Natural killer cell (primary cell): ENCODE results near the gene TLR10. TPM values are rescaled to one million over a fixed set of nuclear protein-coding genes. Genes with fewer than 3 reads are reported as not detected.

ENCODE experiments used
- ATAC-seq, 3 donors: fragments of 150-1000 bp in 2 of 3; fragments of 200-7000 bp in 1 of 3; cut with Tn5 transposase; 1 replicate in 1 of 3; 2 replicates in 2 of 3; pipeline ENCODE4 v1.10.0; 2021; ENCODE audit warnings: mild to moderate bottlenecking in 2 of 3, moderate library complexity in 2 of 3
- DNase-seq, 2 donors: peaks; one replicate each; pipeline versions ENCODE4 v3.0.0 to v3.0.0-alpha.2; 2013 to 2021; ENCODE audit warnings: mixed read lengths in 1 of 2
- H3K27ac ChIP-seq: one replicate; pipeline ENCODE4 v1.5.1; 2013; ENCODE audit warnings: mild to moderate bottlenecking, low read length
- H3K27me3 ChIP-seq: one replicate; pipeline ENCODE4 v1.6.1; 2013; ENCODE audit warnings: low read length; ENCODE audit not compliant: control insufficient read depth, insufficient read depth
- H3K36me3 ChIP-seq: one replicate; pipeline ENCODE4 v1.6.1; 2013; ENCODE audit warnings: low read length; ENCODE audit not compliant: control insufficient read depth, insufficient read depth
- H3K4me1 ChIP-seq: one replicate; pipeline ENCODE4 v1.6.1; 2013; ENCODE audit warnings: low read length; ENCODE audit not compliant: control insufficient read depth, insufficient read depth
- H3K4me3 ChIP-seq: one replicate; pipeline ENCODE4 v1.5.1; 2013; ENCODE audit warnings: low read length
- H3K9me3 ChIP-seq: one replicate; pipeline ENCODE4 v1.6.1; 2013; ENCODE audit warnings: low read length; ENCODE audit not compliant: control insufficient read depth, insufficient read depth
- H3K27ac Mint-ChIP-seq, 2 donors: one replicate each; pipeline ENCODE4 v1.8.0; 2022; ENCODE audit warnings: mild to moderate bottlenecking in 2 of 2, mixed read lengths in 2 of 2, moderate library complexity in 1 of 2
- H3K27me3 Mint-ChIP-seq, 2 donors: one replicate each; pipeline ENCODE4 v1.8.0; 2022; ENCODE audit warnings: low read depth in 2 of 2, mixed read lengths in 2 of 2
- H3K36me3 Mint-ChIP-seq: one replicate; pipeline ENCODE4 v1.8.0; 2022; ENCODE audit warnings: mixed read lengths
- H3K4me1 Mint-ChIP-seq, 2 donors: one replicate each; pipeline ENCODE4 v1.8.0; 2022; ENCODE audit warnings: mixed read lengths in 2 of 2
- H3K4me3 Mint-ChIP-seq: one replicate; pipeline ENCODE4 v1.8.0; 2022; ENCODE audit warnings: mild to moderate bottlenecking, moderate library complexity, mixed read lengths
- H3K9me3 Mint-ChIP-seq, 2 donors: one replicate each; pipeline ENCODE4 v1.8.0; 2022; ENCODE audit warnings: mixed read lengths in 2 of 2
- WGBS: methylation state at CpG from one replicate; pipeline ENCODE4 v1.1.7; 2013; ENCODE audit warnings: missing lambda C conversion rate; ENCODE audit not compliant: insufficient coverage; 5-methylcytosine and 5-hydroxymethylcytosine counted together
- intact Hi-C: fragments of 100-400 bp; cut with micrococcal nuclease; formaldehyde crosslinking; loops from one replicate; pipeline ENCODE4 v1.14.2; 2022
- total RNA-seq, 4 donors: library from RNA; stranded (reverse); fragments of 120-200 nt in 1 of 4; gene quantifications; one replicate each; pipeline versions ENCODE4 v1.2.3 to v1.2.4, GENCODE V29; 2013 to 2022
- TF ChIP-seq, protein P1 (sequence below): fragments of 200-600 bp; IDR thresholded peaks from one replicate; pipeline ENCODE4 v1.8.0; 2022; ENCODE audit warnings: antibody characterized with exemption

Gene TLR10
- total RNA-seq, 3 donors from 2014 or later (not counting 1 experiment from before 2014, with no cell fraction given) = 0.31 to 0.63 (median 0.59) TPM

DNA sequence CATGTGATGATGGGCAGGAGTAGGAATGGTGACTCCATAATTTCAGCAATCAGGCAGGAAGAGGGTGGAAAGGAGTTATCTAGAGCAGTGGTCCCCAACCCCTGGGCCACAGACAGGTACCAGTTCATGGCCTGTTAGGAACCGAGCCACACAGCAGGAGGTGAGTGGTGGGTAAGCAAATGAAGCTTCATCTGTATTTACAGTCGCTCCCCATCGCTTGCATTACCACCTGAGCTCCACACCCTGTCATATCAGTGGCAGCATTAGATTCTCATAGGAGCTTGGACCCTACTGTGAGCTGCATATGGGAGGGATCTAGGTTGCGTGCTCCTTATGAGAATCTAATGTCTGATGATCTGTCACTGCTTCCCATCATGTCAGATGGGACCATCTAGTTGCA is 1.4 kb upstream of the TLR10 start:
- no peak overlapping the region for H3K27ac Mint-ChIP-seq
- TF ChIP-seq, protein P1, sequence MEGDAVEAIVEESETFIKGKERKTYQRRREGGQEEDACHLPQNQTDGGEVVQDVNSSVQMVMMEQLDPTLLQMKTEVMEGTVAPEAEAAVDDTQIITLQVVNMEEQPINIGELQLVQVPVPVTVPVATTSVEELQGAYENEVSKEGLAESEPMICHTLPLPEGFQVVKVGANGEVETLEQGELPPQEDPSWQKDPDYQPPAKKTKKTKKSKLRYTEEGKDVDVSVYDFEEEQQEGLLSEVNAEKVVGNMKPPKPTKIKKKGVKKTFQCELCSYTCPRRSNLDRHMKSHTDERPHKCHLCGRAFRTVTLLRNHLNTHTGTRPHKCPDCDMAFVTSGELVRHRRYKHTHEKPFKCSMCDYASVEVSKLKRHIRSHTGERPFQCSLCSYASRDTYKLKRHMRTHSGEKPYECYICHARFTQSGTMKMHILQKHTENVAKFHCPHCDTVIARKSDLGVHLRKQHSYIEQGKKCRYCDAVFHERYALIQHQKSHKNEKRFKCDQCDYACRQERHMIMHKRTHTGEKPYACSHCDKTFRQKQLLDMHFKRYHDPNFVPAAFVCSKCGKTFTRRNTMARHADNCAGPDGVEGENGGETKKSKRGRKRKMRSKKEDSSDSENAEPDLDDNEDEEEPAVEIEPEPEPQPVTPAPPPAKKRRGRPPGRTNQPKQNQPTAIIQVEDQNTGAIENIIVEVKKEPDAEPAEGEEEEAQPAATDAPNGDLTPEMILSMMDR = no peak
- intact Hi-C loops = no loop called here
- H3K27me3 ChIP-seq = no peaks in the 10 kb centered on the region
- no peaks in the 10 kb centered on the region for H3K36me3 Mint-ChIP-seq
- H3K4me1 Mint-ChIP-seq = peaks cover 5% of the 10 kb centered on the region in 2 donors
- no peaks in the 10 kb centered on the region for H3K9me3 Mint-ChIP-seq
- no peak overlapping the region for H3K4me3 ChIP-seq
- no peaks in the 10 kb centered on the region for H3K9me3 ChIP-seq
- no peak overlapping the region for H3K27ac ChIP-seq
- H3K27me3 Mint-ChIP-seq = peaks cover 3 to 8% of the 10 kb centered on the region in 2 donors
- ATAC-seq = no peak
- H3K4me1 ChIP-seq = peaks cover 5% of the 10 kb centered on the region
- no peak for DNase-seq
- H3K36me3 ChIP-seq = no peaks in the 10 kb centered on the region
- H3K4me3 Mint-ChIP-seq = no peak overlapping the region
- 91% methylated on average over 4 of the region's 4 CpGs for WGBS

DNA sequence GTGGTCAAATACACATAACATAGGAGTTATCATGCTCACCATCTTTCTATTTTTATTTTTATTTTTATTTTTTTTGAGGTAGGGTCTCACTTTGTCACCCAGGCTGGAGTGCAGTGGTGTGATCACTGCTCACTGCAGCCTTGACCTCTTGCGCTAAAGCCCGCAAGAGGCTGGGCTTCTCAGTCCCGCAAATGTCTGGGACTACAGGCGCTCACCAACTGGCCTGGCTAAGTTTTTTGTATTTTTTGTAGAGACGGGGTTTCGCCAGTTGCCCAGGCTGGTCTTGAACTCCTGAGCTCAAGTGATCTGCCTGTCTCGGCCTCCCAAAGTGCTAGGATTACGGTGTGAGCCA is 295 bp upstream of the TLR10 start:
- Histone ChIP-seq H3K9me3 (no peaks in the 10 kb centered on the region), H3K4me3 (no peak overlapping the region), H3K36me3 (no peaks in the 10 kb centered on the region), H3K27me3 (no peaks in the 10 kb centered on the region), H3K4me1 (peaks cover 5% of the 10 kb centered on the region), H3K27ac (no peak overlapping the region)
- ATAC-seq (no peak), DNase-seq (no peak)
- H3K4me1 Mint-ChIP-seq = peaks cover 5% of the 10 kb centered on the region in 2 donors
- H3K4me3 Mint-ChIP-seq = no peak overlapping the region
- peaks cover 3 to 8% of the 10 kb centered on the region in 2 donors for H3K27me3 Mint-ChIP-seq
- no peaks in the 10 kb centered on the region for H3K36me3 Mint-ChIP-seq
- WGBS = 90% methylated on average over 8 of the region's 8 CpGs
- intact Hi-C loops = loop anchor here (1.0 kb wide), 2 partner anchors 24 to 604 kb away; no protein-coding TSS in a partner anchor
- TF ChIP-seq, protein P1 = no peak
- H3K27ac Mint-ChIP-seq = no peak overlapping the region
- no peaks in the 10 kb centered on the region for H3K9me3 Mint-ChIP-seq

DNA sequence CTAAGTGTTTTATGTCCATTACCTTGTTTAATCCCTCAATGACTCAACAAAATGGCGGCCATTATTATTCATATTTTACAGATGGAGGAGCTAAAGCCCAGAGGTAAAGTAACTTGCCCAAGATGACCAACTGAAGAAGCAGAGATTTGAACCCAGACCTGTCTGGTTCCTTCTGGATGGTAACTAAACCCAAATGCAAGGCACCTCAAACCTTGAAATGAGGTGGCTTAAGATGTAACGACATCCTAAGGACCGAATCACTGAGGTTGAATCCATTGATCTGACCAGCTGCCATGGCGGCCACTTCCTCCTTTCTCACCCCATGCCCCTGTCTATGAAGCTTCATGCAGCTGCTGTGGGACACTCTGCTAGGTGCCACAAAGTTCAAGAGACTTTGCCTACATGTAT is 932 bp downstream of the TLR10 start:
- intact Hi-C loops = no loop called here
- Histone ChIP-seq H3K4me1 (peaks cover 5% of the 10 kb centered on the region), H3K27me3 (no peaks in the 10 kb centered on the region), H3K27ac (peak overlapping the region; percentile 47), H3K9me3 (no peaks in the 10 kb centered on the region), H3K36me3 (no peaks in the 10 kb centered on the region), H3K4me3 (peak overlapping the region; percentile 35)
- Mint-ChIP-seq H3K4me3 (no peak overlapping the region), H3K9me3 (no peaks in the 10 kb centered on the region), H3K36me3 (no peaks in the 10 kb centered on the region), H3K27ac (no peak overlapping the region), H3K4me1 (peaks cover 5% of the 10 kb centered on the region in 2 donors), H3K27me3 (peaks cover 7 to 13% of the 10 kb centered on the region in 2 donors)
- ATAC-seq (no peak), DNase-seq (no peak)
- WGBS = 71% methylated on average over 4 of the region's 4 CpGs
- TF ChIP-seq, protein P1 = no peak

DNA sequence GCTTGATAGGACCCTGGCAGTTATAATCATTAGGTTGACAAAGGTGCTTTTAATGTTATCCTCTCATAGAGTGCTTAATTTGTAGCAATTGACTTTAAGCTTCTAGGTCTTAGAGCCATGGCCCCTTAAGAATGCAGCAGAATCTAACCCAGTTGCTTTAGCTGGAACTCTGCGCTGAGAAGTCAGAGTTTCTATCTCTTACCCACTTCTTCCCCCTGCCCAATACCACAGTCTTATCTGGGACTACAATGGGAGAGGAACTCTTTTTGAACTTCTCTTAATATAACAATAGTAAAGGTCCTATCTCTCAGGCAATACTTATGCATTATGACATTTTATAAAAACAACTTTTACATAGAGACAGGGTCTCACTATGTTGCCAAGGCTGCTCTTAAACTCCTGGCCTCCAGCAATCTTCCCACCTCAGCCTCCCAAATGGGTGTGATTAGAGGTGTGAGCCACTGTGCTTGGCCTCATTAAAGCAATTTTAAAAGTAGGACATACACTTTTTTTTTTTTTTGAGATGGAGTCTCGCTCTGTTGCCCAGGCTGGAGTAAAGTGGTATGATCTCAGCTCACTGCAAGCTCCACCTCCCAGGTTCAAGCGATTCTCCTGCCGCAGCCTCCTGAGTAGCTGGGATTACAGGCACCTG is 1.8 kb downstream of the TLR10 start:
- Mint-ChIP-seq H3K4me1 (peaks cover 5% of the 10 kb centered on the region in 2 donors), H3K27ac (no peak overlapping the region), H3K9me3 (no peaks in the 10 kb centered on the region), H3K36me3 (no peaks in the 10 kb centered on the region), H3K27me3 (peaks cover 10 to 22% of the 10 kb centered on the region in 2 donors), H3K4me3 (no peak overlapping the region)
- no peaks in the 10 kb centered on the region for H3K27me3 ChIP-seq
- no peaks in the 10 kb centered on the region for H3K9me3 ChIP-seq
- no peak for ATAC-seq
- TF ChIP-seq, protein P1 = no peak
- 40% methylated on average over 2 of the region's 4 CpGs for WGBS
- no peaks in the 10 kb centered on the region for H3K36me3 ChIP-seq
- no peak overlapping the region for H3K27ac ChIP-seq
- peak overlapping the region; percentile 35 for H3K4me3 ChIP-seq
- intact Hi-C loops = no loop called here
- peaks cover 5% of the 10 kb centered on the region for H3K4me1 ChIP-seq
- DNase-seq = no peak
